Loucy (cell line): ENCODE data around the gene TSPAN9.

Source experiments
- EZH2phosphoT487 ChIP-seq: fragments of 200-600 bp; IDR thresholded peaks from 2 replicates; pipeline ENCODE4 v1.6.1; 2018; ENCODE audit warnings: antibody characterized with exemption, mild to moderate bottlenecking, moderate library complexity, borderline replicate concordance
- TF ChIP-seq, protein P1 (sequence below): fragments of 200-600 bp; sonication (generic); conservative IDR thresholded peaks from 2 replicates; pipeline ENCODE4 v1.5.1; 2014; ENCODE audit warnings: mild to moderate bottlenecking, antibody characterized with exemption, low read length

DNA sequence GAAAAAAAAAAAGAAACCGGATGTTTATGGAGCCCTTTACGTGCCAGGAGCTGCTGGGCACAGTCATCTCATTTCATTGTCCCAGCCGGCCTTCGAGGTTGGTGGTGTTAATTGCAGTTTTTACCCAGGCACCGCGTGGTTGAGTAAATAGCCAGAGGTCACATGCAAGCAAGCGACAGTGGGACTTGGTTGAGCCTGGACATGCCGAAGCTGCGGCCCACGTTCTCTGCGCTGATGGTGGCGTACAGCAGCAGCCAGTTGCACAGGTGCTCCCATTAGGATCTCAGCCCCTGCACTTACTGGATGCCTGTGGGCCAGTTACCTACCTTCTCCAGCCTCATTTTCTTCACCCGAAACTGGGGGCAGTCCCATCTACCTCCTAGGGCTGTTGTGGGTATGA is 54.0 kb downstream of the TSPAN9 start:
- TF ChIP-seq, protein P1, sequence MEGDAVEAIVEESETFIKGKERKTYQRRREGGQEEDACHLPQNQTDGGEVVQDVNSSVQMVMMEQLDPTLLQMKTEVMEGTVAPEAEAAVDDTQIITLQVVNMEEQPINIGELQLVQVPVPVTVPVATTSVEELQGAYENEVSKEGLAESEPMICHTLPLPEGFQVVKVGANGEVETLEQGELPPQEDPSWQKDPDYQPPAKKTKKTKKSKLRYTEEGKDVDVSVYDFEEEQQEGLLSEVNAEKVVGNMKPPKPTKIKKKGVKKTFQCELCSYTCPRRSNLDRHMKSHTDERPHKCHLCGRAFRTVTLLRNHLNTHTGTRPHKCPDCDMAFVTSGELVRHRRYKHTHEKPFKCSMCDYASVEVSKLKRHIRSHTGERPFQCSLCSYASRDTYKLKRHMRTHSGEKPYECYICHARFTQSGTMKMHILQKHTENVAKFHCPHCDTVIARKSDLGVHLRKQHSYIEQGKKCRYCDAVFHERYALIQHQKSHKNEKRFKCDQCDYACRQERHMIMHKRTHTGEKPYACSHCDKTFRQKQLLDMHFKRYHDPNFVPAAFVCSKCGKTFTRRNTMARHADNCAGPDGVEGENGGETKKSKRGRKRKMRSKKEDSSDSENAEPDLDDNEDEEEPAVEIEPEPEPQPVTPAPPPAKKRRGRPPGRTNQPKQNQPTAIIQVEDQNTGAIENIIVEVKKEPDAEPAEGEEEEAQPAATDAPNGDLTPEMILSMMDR: no peak
- TF ChIP-seq EZH2phosphoT487: no peak
